HT1080 (cell line): Measurements from ENCODE around the gene FOLH1. TPM values are rescaled to one million over a fixed set of nuclear protein-coding genes. Genes with fewer than 3 reads are reported as not detected.
"Not testable (repeated sequence)": the region's sequence is repeated elsewhere in the genome, so short reads cannot be mapped to it uniquely, and the experiment has no call there.

ENCODE experiments used
- DNase-seq: peaks from one replicate; pipeline ENCODE4 v3.0.0-alpha.2; 2015; ENCODE audit warnings: low read depth
- polyA plus RNA-seq, 2 experiments: library from polyadenylated mRNA; depleted of rRNA; stranded (reverse); fragments of >200 nt; gene quantifications; 2 replicates each; pipeline ENCODE4 v1.2.3, GENCODE V29; 2015
- total RNA-seq: library from RNA; depleted of rRNA; stranded (reverse); fragments of >200 nt; shearing (Covaris generic); gene quantifications from 2 replicates; pipeline ENCODE4 v1.2.3, GENCODE V29; 2014; rRNA removed

FOLH1 gene
- 0.20 and 0.40 TPM in 2 replicates for total RNA-seq
- polyA plus RNA-seq (2015; cell fraction: cytosol; rRNA removed) = 0.60 and 2.5 TPM in 2 replicates
- polyA plus RNA-seq (2015; cell fraction: nucleus; rRNA removed) = 2.6 and 3.9 TPM in 2 replicates

- DNase-seq = peak; percentile 29
These were observed at the start of gene FOLH1 for GRCh38 chr11:49208006-49208721. Gene FOLH1, minus strand, starts transcription at chr11:49208602. Its CDS starts 193 bp downstream, at chr11:49208409.

- not testable (repeated sequence) for DNase-seq
These were observed 46.7 kb upstream of the FOLH1 start for GRCh38 chr11:49255148-49255547.

- not testable (repeated sequence) for DNase-seq
These were observed 42.8 kb upstream of the FOLH1 start for GRCh38 chr11:49251212-49251611.

DNA sequence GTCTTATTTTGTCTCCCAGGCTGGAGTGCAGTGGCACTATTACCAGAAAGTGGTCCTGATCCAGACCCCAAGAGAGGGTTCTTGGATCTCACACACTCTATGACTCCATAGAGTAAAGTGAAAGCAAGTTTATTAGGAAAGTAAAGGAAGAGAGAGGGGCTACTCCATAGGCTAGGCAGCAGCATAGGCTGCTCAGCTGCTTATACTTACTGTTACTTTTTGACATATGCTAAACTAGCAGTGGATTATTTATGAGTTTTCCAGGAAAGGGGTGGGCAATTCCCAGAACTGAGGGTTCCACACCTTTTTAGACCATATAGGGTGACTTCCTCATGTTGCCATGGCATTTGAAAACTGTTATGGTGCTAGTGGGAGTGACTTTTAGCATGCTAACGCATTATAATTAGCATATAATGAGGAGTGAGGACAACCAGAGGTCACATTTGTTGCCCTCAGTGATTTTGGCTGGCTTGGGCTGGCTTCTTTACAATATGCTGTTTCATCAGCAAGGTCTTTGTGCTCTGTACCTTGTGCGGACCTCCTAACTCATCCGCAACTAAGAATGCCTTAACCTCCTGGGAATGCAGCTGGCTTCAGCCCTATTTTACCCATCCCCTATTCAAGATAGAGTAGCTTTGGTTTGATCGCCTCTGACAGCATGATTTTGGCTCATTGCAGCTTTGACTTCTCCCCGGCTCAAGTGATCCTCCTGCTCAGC, 42.2 kb upstream of the FOLH1 start:
- not testable (repeated sequence) for DNase-seq

GRCh38 chr11:49249363-49249762, 41.0 kb upstream of the FOLH1 start:
- DNase-seq = not testable (repeated sequence)

- peak; percentile 87 for DNase-seq
These were observed 25.3 kb upstream of the FOLH1 start for GRCh38 chr11:49233685-49234084.

DNA sequence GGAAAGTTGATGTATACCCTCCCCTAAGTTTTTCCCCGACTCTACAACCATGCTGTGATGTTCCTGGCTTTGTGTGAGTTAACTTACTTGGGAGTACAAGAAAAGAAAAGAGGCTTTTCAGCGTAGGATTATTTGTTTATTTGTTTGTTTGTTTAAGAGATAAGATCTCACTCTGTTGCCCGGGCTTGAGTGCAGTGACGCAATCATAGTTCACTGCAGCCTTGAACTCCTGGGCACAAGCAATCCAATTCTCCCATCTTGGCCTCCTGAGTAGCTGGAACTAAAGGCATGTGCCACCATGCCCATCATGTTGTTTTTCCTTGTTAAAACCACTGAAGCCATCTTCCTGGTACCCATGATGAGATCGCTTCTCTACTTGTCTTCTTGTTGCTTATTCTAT, 24.6 kb upstream of the FOLH1 start:
- DNase-seq = not testable (repeated sequence)

DNA sequence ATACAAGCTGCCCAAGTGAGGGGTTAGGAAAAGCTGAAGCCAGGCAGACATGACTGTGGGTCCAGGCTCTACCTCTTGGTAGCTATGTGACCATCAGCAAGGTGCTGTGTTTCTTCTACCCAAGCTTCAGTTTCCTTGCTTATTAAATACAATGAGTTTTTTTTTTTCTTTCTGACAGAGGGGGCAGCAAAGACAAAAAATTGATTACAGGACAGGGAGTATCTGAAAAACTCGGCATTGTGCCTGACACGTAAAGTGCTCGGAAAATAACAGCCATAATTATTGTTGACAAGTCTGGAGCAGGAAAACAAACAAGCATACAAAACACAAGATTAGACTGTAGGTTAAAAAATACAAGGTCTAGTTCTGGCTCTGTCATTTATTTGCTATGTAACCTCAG, 23.3 kb upstream of the FOLH1 start:
- DNase-seq = not testable (repeated sequence)

DNA sequence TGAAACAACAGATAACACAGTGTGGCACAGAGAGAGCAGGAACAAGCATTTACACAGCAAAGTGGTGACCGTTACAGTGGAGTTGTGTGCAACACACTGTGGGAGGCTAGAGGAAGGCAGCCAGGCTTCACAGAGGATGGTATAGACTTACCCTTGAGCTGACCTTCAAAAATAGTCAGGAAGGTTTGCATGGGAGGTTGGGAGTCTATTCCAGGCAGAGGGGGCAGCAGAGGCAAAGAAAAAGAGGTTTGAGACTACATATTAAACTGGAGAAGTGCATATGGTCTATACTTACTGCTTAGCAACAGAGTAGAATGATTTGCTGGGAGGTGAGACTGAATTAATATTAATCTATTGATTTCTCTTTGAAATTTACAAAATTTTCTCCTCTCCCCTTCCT, 22.1 kb upstream of the FOLH1 start:
- DNase-seq = peak; percentile 7

DNA sequence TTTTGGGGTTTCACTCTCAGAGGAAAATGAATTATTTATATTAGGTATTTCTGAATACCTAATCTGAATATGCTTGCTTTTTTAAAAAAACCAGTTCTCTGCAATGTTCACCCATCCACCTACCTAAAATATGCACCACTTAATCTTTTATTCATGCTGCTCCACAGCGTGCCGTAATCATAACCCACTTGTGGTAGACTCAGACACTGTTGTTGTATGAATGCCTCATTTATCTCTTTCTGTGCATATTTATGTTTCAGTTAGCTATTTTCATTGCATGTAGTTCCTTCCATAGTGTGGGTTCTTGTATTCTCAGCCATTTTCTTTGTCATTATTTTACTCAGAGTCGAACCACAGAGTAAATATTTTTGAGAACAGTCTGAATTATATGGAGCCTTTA, 21.6 kb upstream of the FOLH1 start:
- not testable (repeated sequence) for DNase-seq

DNA sequence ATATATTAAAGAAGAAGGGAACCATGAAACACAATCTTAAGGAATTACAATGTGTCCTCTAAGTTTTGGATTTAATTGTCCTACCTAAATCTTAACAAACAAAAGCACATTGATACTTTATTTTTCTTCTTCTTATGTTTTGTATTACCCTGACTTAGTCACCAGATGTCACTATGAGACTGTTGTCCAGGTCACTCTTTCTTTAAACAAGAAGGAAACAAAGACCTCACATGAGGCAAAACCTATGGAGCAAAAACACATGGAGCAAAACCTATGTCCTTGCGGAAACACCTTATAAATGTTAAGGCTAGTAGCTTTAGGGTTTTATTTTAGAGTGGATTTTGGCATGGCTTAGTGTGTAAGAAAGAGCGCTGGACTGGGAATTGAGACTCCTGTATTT, 20.7 kb upstream of the FOLH1 start:
- DNase-seq = not testable (repeated sequence)

GRCh38 chr11:49225255-49225785, 16.9 kb upstream of the FOLH1 start:
- DNase-seq = not testable (repeated sequence)

DNA sequence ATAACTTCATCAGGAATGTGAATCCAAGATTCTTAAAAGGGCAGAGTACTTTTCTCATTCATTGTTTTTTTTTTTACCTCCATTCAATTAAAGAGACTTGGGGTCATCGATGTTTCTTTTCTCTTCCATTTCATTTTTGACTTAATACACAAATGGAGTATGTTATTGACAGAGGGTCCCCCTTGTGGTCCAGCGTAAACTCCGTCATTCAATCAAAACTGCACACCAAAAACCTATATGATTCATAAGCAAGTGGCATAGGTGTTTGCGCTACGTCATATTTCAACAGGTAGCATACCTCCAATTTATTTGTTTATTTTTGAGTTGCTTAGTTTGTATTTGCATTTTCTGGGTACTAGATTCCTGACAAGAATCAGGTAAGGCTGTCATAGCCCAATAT, 12.7 kb upstream of the FOLH1 start:
- no peak for DNase-seq

DNA sequence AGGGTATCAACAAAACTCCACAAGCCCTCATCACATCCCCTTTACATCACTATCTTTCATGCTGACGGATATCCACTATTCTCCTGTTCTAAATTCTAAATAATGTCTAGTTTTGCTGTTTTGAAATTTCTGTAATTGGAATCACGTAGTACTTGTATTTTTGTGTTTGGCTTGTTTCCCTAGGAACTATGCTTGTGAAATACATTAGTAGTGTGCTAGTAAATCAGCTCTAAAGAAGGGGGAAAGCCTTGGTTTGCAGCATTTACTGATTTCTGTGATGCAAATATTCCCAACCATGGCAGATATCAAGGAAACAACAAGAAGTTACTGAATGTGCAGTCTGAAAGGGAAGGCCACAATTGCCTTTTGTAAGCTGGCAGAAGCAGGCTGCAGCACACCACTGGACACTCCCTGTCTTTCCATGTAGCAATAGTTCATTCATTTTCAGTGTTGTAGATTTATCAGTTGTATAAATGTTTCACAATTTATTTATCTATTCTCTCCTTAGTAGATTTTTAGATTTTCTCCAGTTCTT, 4.7 kb upstream of the FOLH1 start:
- no peak for DNase-seq

DNA sequence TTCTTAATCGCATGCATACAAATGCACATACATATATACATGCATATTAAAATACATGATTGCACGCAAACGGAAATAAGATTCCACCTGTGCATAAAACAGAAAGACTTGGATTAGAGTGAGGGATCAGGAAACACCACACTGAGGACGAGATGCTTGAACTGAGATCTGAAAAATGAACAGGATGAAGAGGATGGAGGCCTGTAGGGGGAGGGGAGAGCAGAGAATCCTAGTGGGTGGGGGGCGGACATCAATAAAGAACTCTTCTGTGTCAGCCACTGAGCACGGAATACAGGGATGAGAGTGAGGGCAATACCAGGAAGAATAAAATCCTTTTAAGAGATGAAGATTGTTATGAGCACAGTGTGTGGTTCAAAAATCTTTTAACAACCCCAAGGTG, 1.4 kb downstream of the FOLH1 start:
- DNase-seq = not testable (repeated sequence)

GRCh38 chr11:49202287-49202976, 6.0 kb downstream of the FOLH1 start:
- no peak for DNase-seq

DNA sequence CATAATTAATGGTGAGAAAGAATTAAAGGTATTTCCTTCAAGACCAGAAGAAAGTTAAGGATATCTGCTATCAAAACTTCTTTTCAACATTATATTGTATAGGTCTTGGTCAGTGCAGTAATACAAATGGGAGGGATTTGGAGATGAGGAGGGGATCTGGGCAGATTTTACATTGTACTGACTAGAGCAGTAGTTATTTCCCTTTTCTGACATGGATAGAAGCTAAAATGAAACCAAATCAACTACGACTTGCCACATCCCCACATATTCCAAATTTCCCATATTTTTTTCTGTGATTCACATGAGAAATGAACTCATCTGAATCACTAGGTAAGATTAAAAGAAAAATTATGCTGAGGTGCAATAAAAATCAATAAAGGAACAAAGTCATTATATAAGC, 11.6 kb downstream of the FOLH1 start:
- not testable (repeated sequence) for DNase-seq

DNA sequence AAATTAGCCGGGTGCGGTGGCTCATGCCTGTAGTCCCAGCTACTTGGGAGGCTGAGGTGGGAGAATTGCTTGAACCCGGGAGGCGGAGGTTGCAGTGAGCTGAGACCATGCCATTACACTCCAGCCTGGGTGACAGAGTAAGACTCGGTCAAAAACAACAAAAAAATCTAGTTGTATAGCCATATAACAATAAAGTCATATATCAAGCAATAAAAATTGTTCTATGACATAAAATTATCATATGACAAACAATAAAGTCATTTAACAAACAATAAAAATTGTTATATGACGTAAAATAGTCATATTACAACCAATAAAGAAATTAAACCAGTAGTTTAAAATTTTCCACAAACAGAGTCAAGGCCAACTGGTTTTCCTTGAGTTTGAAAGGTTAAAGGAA, 12.4 kb downstream of the FOLH1 start:
- not testable (repeated sequence) for DNase-seq

DNA sequence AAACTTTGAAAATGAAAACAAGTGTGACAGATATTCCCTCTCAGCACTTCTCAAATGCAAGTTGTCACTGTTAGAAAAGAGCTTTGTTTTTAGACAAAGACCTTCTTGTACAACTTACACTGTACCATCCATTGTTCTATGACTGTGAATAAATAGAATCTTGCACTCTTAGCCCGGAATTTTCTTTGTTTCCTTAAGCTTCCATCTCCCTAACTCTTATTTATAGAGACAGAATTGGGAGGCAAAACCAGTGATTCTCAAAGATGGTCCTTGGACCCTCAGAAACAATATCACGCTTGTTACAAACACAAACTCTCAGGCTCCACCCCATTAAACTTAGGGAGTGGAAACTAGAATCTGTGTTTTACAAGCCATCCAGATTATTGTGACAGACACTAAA, 18.1 kb downstream of the FOLH1 start:
- DNase-seq = not testable (repeated sequence)

GRCh38 chr11:49186225-49186624, 22.2 kb downstream of the FOLH1 start:
- DNase-seq = not testable (repeated sequence)

DNA sequence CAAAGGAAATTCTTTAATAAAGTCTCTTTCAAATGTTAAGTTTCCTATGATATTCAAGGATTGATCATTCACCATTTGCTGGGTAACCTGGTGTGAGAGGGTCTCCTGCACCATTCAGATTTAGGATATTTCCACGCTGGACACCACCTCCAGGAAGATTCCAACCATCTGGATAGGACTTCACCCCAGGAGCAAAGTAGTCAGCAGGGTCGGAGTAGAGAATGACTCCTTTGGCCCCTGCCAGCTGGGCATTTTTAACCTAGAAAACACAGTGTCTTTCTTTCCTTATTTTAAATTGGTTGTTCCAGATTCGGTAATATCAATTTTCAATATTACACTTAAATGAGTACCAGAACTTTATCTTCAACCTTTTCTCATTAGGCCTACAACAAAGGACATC, 22.8 kb downstream of the FOLH1 start:
- not testable (repeated sequence) for DNase-seq
